Activated naive CD8-positive, alpha-beta T cell treated with anti-CD3 and anti-CD28 coated beads, Interleukin-2, amount 50 U/mL, for 24 hours (primary cell): Measurements from ENCODE around the gene NTN4.
"Not testable (repeated sequence)": the region's sequence is repeated elsewhere in the genome, so short reads cannot be mapped to it uniquely, and the experiment has no call there.

ENCODE experiments used
- ATAC-seq: fragments of 150-1000 bp; cut with Tn5 transposase; one replicate; pipeline ENCODE4 v1.10.0; 2021
- DNase-seq: peaks from one replicate; pipeline ENCODE4 v3.0.0; 2021
- H3K27ac Mint-ChIP-seq: one replicate; pipeline ENCODE4 v1.8.0; 2021; ENCODE audit warnings: mild to moderate bottlenecking, mixed read lengths
- H3K27me3 Mint-ChIP-seq: one replicate; pipeline ENCODE4 v1.8.0; 2021; ENCODE audit warnings: mixed read lengths
- H3K36me3 Mint-ChIP-seq: one replicate; pipeline ENCODE4 v1.8.0; 2021; ENCODE audit warnings: low read depth, mixed read lengths
- H3K4me1 Mint-ChIP-seq: one replicate; pipeline ENCODE4 v1.8.0; 2021; ENCODE audit warnings: mixed read lengths
- H3K4me3 Mint-ChIP-seq: one replicate; pipeline ENCODE4 v1.8.0; 2021; ENCODE audit warnings: mild to moderate bottlenecking, moderate library complexity, mixed read lengths
- H3K9me3 Mint-ChIP-seq: one replicate; pipeline ENCODE4 v1.8.0; 2021; ENCODE audit warnings: mixed read lengths

The NTN4 gene

DNA sequence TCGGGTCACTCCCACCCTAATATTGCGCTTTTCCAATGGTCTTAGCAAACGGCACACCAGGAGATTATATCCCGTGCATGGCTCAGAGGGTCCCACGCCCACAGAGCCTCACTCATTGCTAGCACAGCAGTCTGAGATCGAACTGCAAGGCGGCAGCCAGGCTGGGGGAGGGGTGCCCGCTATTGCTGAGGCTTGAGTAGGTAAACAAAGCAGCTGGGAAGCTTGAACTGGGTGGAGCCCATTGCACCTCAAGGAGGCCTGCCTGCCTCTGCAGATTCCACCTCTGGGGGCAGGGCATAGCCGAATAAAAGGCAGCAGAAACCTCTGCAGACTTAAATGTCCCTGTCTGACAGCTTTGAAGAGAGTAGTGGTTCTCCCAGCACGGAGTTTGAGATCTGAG is 15.1 kb downstream of the NTN4 start:
- not testable (repeated sequence) for DNase-seq, H3K36me3 Mint-ChIP-seq, H3K4me3 Mint-ChIP-seq, ATAC-seq, H3K27ac Mint-ChIP-seq, H3K9me3 Mint-ChIP-seq, H3K4me1 Mint-ChIP-seq
- H3K27me3 Mint-ChIP-seq = peaks cover 20% of the 10 kb centered on the region

DNA sequence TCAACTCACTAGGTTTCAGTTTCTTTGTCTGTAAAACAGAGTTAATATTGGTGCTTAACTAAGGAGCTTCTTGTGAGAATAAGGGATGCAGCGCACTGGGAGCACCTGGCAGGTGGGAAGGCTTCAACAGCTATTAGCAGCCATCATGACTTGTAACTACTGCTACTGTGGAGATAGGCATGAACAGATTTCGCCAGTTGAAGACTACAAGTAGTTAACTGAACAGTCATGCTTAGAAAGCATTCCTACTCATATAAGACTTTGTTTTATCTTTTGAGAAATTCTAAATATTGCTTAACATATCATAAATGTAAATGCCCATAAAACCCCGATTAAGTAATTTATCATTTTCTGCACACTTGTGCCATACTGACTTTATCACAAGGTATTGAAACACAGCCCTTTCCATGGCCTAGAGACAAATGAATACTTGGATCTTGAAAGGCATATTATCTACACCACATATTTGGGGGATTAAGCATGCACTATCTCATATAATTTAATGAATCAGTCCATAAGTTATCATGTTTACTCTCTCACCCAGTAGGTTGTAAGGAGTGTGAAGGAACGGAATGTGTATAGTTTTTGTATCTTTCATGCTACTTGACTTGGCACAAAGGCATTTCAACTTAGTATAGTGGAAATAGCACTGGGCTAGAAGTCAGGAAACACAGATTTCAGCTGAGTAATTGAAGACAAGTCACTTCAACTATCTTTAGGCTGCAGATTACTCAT is 16.1 kb downstream of the NTN4 start:
- ATAC-seq = no peak
- H3K36me3 Mint-ChIP-seq = no peaks in the 10 kb centered on the region
- H3K27ac Mint-ChIP-seq = no peak overlapping the region
- peaks cover 9% of the 10 kb centered on the region for H3K9me3 Mint-ChIP-seq
- no peak for DNase-seq
- no peak overlapping the region for H3K4me3 Mint-ChIP-seq
- H3K4me1 Mint-ChIP-seq = no peaks in the 10 kb centered on the region
- H3K27me3 Mint-ChIP-seq = peaks cover 20% of the 10 kb centered on the region

DNA sequence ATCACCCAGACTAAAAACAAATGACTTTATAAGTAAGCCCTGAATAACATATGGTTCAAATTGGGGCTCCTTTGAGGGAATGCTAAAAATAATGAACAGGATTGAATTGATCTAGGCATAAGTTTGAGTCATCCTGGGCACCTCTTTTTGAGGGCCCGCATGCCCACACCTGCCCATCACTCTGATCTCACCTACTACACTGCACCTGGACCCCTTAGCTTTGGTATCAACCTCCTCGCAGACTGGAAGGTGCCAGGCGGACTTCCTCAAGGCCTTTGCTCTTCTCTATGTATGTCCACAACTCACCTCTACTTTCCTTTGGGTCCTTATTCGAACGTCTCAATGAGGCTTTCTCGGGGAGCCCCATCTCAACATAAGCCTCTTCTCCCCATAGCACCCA is 17.2 kb downstream of the NTN4 start:
- peaks cover 25% of the 10 kb centered on the region for H3K27me3 Mint-ChIP-seq
- H3K36me3 Mint-ChIP-seq = no peaks in the 10 kb centered on the region
- H3K27ac Mint-ChIP-seq = no peak overlapping the region
- H3K9me3 Mint-ChIP-seq = peaks cover 9% of the 10 kb centered on the region
- no peaks in the 10 kb centered on the region for H3K4me1 Mint-ChIP-seq
- no peak for DNase-seq
- no peak overlapping the region for H3K4me3 Mint-ChIP-seq
- no peak for ATAC-seq

DNA sequence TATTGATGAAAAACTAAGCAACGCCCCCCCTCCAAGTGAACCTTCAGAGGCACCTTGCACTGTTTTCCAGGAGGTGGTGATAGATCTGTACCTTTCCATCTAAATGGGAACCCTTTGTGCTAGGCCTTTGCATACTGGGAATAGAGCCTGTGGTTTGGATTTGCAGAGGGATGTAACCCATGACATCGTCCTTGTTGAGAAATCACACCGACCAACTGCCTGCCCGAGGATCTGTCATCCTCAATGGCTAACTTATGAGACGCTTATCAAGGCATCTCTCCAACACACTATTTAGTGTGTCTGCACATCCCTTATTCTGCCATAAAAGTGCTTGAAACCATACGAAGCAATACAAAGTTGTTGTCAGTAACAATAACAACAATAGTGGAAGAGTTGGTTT is 22.9 kb downstream of the NTN4 start:
- H3K4me3 Mint-ChIP-seq = no peak overlapping the region

DNA sequence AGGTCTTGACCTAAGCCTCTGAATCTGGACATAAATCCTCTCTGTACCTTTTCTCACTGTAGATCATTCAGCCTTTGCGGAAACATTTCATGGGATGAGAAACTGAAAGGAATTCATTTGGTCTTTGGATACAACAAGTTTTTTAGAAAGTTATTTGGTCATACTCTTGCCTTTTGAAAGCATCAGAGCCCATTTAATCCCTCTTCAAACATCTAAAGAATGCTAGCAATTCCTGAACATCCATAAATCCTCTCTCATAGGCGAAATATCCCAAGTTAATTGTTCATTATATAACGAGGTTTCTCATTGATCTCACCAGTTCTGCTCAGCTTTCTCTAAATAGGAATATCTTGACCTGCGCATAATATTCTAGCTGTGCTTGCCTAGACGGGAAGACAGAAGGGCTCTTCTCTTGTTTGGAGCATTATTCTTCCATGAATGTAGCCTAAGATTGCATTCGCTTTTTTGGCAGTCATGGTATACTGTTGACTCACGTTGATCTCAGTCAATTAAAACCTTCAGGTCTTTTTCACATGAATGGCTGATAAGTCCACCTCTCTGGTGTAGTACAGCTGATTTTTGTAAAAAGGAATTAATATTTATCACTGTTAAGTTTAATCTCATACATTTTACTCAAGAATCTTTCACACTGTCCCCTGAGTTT is 24.1 kb downstream of the NTN4 start:
- H3K27me3 Mint-ChIP-seq = peaks cover 17% of the 10 kb centered on the region
- no peak for DNase-seq
- ATAC-seq = no peak
- H3K4me3 Mint-ChIP-seq = no peak overlapping the region
- H3K36me3 Mint-ChIP-seq = no peaks in the 10 kb centered on the region
- no peaks in the 10 kb centered on the region for H3K9me3 Mint-ChIP-seq
- H3K4me1 Mint-ChIP-seq = no peaks in the 10 kb centered on the region
- H3K27ac Mint-ChIP-seq = no peak overlapping the region

More for the DNA sequence above, 22.9 kb downstream of the NTN4 start:
- Mint-ChIP-seq H3K27me3 (peaks cover 19% of the 10 kb centered on the region), H3K27ac (no peak overlapping the region), H3K9me3 (no peaks in the 10 kb centered on the region), H3K36me3 (no peaks in the 10 kb centered on the region), H3K4me1 (no peaks in the 10 kb centered on the region)
- no peak for DNase-seq
- ATAC-seq = no peak

DNA sequence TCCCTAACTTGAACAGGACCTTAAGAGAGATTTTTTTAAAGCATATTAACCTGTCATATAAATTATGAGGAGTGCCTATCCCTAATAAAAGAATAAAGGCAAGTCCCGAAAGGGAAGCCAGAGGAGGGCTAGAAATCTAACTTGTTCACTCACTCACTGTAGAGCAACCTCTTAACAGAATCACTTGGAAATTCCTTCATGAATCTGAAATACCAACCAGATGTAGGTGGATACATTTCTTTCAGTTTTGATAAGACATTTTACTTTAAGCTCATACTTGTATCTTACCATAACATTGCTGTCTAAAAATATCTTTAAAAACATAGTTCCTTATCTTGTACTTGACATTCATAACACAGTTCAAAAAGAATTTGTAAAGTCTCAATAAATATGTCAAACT is 25.7 kb downstream of the NTN4 start:
- Mint-ChIP-seq H3K27ac (no peak overlapping the region), H3K36me3 (no peaks in the 10 kb centered on the region), H3K27me3 (peaks cover 17% of the 10 kb centered on the region), H3K4me3 (no peak overlapping the region), H3K9me3 (no peaks in the 10 kb centered on the region), H3K4me1 (no peaks in the 10 kb centered on the region)
- no peak for DNase-seq
- ATAC-seq = no peak

DNA sequence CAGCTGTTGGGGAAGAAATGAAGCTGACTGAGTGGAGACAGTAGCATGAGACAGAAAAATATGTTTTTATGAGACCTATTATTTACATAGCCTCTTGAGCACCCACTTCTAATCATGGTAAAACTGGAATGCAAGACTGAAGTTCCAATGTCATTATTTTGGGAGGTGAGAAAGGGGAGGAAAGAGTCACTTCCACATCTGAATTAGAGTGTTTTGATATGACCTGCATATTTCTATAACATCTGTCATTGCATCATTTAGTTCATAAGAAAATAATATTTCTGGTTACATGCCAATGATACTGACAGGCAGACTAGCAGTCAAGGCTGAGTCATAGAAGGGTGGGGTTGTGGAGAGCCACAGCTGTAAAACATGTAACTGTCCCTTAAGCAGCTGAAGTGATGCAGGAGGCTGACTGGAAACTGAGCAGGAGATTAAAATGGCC is 26.7 kb downstream of the NTN4 start:
- ATAC-seq (peak; percentile 61), DNase-seq (no peak)
- no peaks in the 10 kb centered on the region for H3K36me3 Mint-ChIP-seq

DNA sequence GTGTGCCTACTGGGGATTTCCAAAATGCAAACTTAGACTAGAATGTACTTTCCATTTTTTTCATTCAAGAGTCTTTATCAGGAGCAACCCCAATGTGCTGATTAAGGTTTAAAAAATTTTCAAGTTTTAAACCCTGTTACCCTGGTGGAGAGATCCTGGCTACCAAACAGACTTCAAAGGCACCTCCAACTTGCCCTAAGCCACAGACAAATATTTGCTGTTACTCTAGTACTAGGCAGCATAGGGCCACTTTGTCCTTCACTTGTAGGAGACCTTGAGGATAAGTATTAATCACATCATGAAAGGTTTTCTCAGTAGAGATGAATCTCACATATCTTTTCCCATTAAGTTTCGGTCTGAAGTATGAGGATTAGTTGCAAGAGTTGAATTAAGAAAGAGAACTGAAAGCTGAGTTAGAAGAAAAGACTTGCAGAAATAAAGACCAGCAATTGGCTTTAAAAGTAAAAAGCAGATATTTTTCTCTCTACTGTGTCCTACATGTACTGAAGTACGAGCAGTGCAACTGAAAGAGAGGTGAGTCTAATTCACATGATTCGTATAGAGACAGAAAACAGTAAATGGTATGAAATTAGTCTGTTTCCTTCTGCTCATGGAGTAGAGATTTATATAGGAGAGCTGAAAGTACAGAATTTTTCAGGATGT is 28.3 kb downstream of the NTN4 start:
- Mint-ChIP-seq H3K9me3 (no peaks in the 10 kb centered on the region), H3K4me3 (no peak overlapping the region), H3K36me3 (no peaks in the 10 kb centered on the region), H3K4me1 (no peaks in the 10 kb centered on the region), H3K27ac (no peak overlapping the region), H3K27me3 (peaks cover 16% of the 10 kb centered on the region)
- no peak for ATAC-seq
- DNase-seq = no peak

More for the DNA sequence above, 26.7 kb downstream of the NTN4 start:
- Mint-ChIP-seq H3K27me3 (peaks cover 16% of the 10 kb centered on the region), H3K4me3 (no peak overlapping the region), H3K4me1 (no peaks in the 10 kb centered on the region), H3K27ac (no peak overlapping the region), H3K9me3 (no peaks in the 10 kb centered on the region)

DNA sequence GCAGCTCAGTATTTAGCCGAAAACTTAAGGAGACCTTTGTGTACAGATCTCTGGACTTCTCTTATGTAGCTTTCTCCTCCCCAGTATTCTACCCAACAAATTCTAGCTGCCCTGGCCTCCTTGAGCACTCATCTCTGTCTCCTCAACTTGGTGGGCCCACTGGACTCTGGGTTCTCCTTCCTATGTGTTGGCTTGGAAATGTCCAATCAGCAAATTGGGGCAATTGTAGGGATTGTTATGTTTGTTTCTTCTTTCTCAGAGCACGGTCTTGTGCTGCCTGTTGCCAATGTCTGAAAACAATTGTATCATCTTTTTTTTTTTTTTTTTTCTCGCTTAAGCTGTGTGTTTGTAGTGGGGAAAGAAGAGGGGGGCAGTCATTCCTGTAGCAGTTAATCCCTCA is 30.2 kb downstream of the NTN4 start:
- ATAC-seq (no peak), DNase-seq (no peak)
- Mint-ChIP-seq H3K36me3 (no peaks in the 10 kb centered on the region), H3K9me3 (no peaks in the 10 kb centered on the region), H3K4me1 (no peaks in the 10 kb centered on the region), H3K27me3 (peaks cover 21% of the 10 kb centered on the region), H3K27ac (no peak overlapping the region), H3K4me3 (no peak overlapping the region)

DNA sequence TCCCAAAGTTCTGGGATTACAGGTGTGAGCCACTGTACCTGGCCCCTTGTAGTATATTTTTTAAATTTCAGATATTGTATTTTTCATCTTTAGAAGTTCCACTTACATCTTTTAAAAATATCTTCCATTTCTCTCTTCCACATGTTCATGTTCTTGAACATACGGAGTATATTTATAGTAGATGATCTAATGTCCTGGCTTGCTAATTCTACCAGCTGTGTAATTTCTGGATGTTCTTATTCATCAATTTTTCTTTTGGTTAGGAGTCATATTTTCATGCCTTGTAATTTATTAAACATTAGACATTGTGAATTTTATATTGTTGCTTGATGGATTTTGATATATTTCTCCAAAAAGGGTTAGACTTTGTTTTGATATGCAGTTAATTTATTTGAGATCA is 30.8 kb downstream of the NTN4 start:
- DNase-seq (no peak), ATAC-seq (no peak)
- no peaks in the 10 kb centered on the region for H3K36me3 Mint-ChIP-seq
- H3K4me3 Mint-ChIP-seq = no peak overlapping the region
- no peak overlapping the region for H3K27ac Mint-ChIP-seq
- no peaks in the 10 kb centered on the region for H3K4me1 Mint-ChIP-seq
- H3K27me3 Mint-ChIP-seq = peaks cover 21% of the 10 kb centered on the region
- no peaks in the 10 kb centered on the region for H3K9me3 Mint-ChIP-seq

DNA sequence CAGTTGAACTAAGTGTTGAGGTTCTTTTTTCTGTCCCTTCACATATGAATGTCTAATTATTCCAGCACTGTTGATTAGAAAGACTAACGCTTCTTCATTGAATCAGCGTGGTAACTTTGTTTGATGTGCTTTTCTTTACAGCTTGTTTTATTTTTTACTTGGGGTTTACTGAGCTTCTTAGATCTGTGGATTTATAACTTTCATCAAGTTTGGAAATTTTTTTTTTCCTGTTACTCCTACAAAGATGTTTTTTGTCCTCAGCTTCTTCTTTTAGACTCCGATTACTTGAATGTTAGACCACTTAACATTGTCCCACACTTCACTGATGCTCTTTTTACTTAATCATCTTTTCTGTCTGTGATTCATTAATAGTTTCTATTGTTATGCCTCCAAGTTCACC is 31.5 kb downstream of the NTN4 start:
- H3K4me1 Mint-ChIP-seq = no peaks in the 10 kb centered on the region
- H3K36me3 Mint-ChIP-seq = no peaks in the 10 kb centered on the region
- peaks cover 18% of the 10 kb centered on the region for H3K27me3 Mint-ChIP-seq
- no peak overlapping the region for H3K4me3 Mint-ChIP-seq
- H3K27ac Mint-ChIP-seq = no peak overlapping the region
- no peak for ATAC-seq
- no peak for DNase-seq
- no peaks in the 10 kb centered on the region for H3K9me3 Mint-ChIP-seq

DNA sequence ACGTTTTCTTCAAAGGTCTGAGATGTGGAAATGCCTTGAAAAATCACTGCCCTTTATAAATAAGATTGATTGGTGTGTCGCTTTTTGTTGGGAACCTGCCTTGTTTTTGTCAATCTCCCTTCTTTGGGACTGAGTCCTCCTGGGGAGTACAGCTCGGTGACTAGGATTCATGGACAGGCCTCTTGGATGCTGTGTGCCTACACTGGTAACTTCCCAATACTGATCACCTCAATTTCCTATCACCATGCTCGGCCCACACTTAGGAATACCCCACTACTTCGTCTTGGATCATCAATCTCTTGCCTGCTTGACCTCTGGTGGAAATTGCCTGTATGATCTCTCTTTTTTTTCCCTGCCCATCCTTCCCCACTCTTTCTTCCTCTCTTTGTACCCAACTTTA is 34.2 kb downstream of the NTN4 start:
- Mint-ChIP-seq H3K27ac (no peak overlapping the region), H3K9me3 (no peaks in the 10 kb centered on the region), H3K4me1 (no peaks in the 10 kb centered on the region), H3K27me3 (peaks cover 9% of the 10 kb centered on the region), H3K36me3 (no peaks in the 10 kb centered on the region), H3K4me3 (no peak overlapping the region)
- no peak for DNase-seq
- no peak for ATAC-seq

DNA sequence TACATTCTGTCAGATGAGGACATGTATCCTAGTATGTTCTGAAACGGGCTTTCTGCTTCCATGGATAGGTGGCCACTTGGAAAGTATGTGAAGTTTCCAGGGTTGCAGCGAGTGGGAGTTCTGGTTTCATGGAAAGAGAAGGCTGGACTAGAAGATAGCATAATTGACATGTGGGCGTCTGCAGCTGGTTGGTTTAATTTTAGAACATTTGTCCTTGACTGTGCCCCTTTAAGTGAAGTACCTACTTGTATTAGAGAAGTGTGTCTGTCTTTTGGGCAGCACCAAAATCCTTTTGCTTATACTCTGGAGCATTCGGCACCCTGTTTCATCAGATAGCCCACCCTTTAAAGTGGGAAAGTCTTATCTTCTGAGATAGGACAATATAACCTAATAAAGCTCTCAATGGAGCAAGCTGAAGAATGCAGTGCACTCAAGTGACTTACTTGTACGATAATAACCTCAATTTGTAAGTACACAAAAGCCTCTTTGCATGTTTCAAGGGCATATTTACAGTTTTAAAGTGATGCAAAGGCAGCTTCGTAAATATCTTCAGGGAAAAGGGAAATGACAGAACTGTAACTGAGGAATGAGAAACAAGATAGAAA is 35.2 kb downstream of the NTN4 start:
- DNase-seq (no peak), ATAC-seq (no peak)
- H3K27ac Mint-ChIP-seq = no peak overlapping the region
- peaks cover 9% of the 10 kb centered on the region for H3K27me3 Mint-ChIP-seq
- H3K9me3 Mint-ChIP-seq = no peaks in the 10 kb centered on the region
- no peaks in the 10 kb centered on the region for H3K4me1 Mint-ChIP-seq
- H3K4me3 Mint-ChIP-seq = no peak overlapping the region
- no peaks in the 10 kb centered on the region for H3K36me3 Mint-ChIP-seq

DNA sequence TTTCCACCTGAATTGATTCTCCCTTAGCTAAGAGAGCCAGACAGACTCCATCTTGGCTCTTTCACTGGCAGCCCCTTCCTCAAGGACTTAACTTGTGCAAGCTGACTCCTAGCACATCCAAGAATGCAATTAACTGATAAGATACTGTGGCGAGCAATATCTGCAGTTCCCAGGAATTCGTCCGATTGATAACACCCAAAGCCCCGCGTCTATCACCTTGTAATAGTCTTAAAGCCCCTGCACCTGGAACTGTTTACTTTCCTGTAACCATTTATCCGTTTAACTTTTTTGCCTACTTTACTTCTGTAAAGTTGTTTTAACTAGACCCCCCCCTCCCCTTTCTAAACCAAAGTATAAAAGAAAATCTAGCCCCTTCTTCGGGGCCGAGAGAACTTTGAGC is 44.5 kb downstream of the NTN4 start:
- peaks cover 12% of the 10 kb centered on the region for H3K9me3 Mint-ChIP-seq
- not testable (repeated sequence) for H3K27me3 Mint-ChIP-seq, H3K27ac Mint-ChIP-seq, H3K36me3 Mint-ChIP-seq, H3K4me3 Mint-ChIP-seq, DNase-seq, H3K4me1 Mint-ChIP-seq, ATAC-seq

DNA sequence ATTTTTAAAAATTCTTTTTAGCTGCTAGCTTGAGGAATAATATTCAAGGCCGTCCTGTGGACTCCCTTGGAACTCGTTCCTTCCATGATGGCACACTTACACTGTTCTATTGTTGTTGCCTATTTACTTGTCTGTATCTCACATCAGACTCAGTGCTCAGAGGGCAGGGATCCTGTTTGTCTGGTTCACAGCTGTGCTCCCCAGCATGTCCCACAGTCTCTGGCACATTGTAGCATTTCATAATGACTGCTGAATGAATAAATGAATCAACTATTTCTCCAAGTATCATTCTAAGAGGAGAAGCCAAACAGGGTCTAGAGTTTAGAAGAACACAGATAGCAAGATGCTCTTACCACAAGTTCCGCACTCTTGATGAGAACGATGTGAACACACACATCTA is 48.0 kb downstream of the NTN4 start:
- Mint-ChIP-seq H3K27me3 (no peaks in the 10 kb centered on the region), H3K36me3 (peaks cover 2% of the 10 kb centered on the region), H3K27ac (no peak overlapping the region), H3K9me3 (peaks cover 12% of the 10 kb centered on the region), H3K4me3 (no peak overlapping the region), H3K4me1 (no peaks in the 10 kb centered on the region)
- ATAC-seq (no peak), DNase-seq (no peak)
